ENCODE measurements around the gene RLN3.

The RLN3 gene

GRCh38 chr19:14053032-14053431, 25.1 kb downstream of the RLN3 start:
- no peak overlapping the region for H3K4me3 ChIP-seq (ENCODE audit: low read depth, low read length)

- H3K4me3 ChIP-seq (ENCODE audit: low read depth, low read length): no peak overlapping the region
Observed at GRCh38 chr19:14053500-14053899, 25.6 kb downstream of the RLN3 start.

- no peak overlapping the region for H3K4me3 ChIP-seq (ENCODE audit: low read depth, low read length)
Observed at GRCh38 chr19:14054099-14054498, 26.2 kb downstream of the RLN3 start.

GRCh38 chr19:14054721-14055120, 26.8 kb downstream of the RLN3 start:
- H3K4me3 ChIP-seq (ENCODE audit: low read depth, low read length): no peak overlapping the region

- H3K4me3 ChIP-seq (ENCODE audit: low read depth, low read length): no peak overlapping the region
Observed at GRCh38 chr19:14055396-14055795, 27.4 kb downstream of the RLN3 start.

GRCh38 chr19:14056069-14056666, 28.2 kb downstream of the RLN3 start:
- no peak overlapping the region for H3K4me3 ChIP-seq (ENCODE audit: low read depth, low read length)

GRCh38 chr19:14056741-14057356, 28.9 kb downstream of the RLN3 start:
- peak overlapping the region; percentile 27 for H3K4me3 ChIP-seq (ENCODE audit: low read depth, low read length)

GRCh38 chr19:14058182-14059092, 30.5 kb downstream of the RLN3 start:
- peak overlapping the region; percentile 37 for H3K4me3 ChIP-seq (ENCODE audit: low read depth, low read length)

- H3K4me3 ChIP-seq (ENCODE audit: low read depth, low read length): no peak overlapping the region
Observed at GRCh38 chr19:14059093-14059480, 31.1 kb downstream of the RLN3 start.

GRCh38 chr19:14059652-14060155, 31.8 kb downstream of the RLN3 start:
- H3K4me3 ChIP-seq (ENCODE audit: low read depth, low read length): no peak overlapping the region

GRCh38 chr19:14061081-14061749, 33.3 kb downstream of the RLN3 start:
- H3K4me3 ChIP-seq (ENCODE audit: low read depth, low read length): no peak overlapping the region

GRCh38 chr19:14061751-14062557, 34.0 kb downstream of the RLN3 start, which contains the start of gene PALM3:
Gene PALM3, minus strand, starts transcription at chr19:14062076. Its CDS starts 96 bp downstream, at chr19:14061980.
- no peak within 1 kb of the TSS for H3K4me3 ChIP-seq (ENCODE audit: low read depth, low read length)

GRCh38 chr19:14062558-14062855, 34.6 kb downstream of the RLN3 start:
- H3K4me3 ChIP-seq (ENCODE audit: low read depth, low read length): no peak overlapping the region

GRCh38 chr19:14063105-14063504, 35.2 kb downstream of the RLN3 start:
- no peak overlapping the region for H3K4me3 ChIP-seq (ENCODE audit: low read depth, low read length)

GRCh38 chr19:14066134-14066533, 38.2 kb downstream of the RLN3 start:
- no peak overlapping the region for H3K4me3 ChIP-seq (ENCODE audit: low read depth, low read length)

- no peak overlapping the region for H3K4me3 ChIP-seq (ENCODE audit: low read depth, low read length)
Observed at GRCh38 chr19:14070268-14071050, 42.5 kb downstream of the RLN3 start.

GRCh38 chr19:14072535-14073260, 44.8 kb downstream of the RLN3 start, which contains the start of gene MISP3:
Gene MISP3, plus strand, starts transcription at chr19:14072786. Its CDS starts 524 bp downstream, at chr19:14073310.
- peak within 1 kb of the TSS; percentile 51 for H3K4me3 ChIP-seq (ENCODE audit: low read depth, low read length)

GRCh38 chr19:14073261-14073924, 45.4 kb downstream of the RLN3 start:
- H3K4me3 ChIP-seq (ENCODE audit: low read depth, low read length): peak overlapping the region; percentile 51
